ENCODE results near the gene CPSF2.

Gene CPSF2

DNA sequence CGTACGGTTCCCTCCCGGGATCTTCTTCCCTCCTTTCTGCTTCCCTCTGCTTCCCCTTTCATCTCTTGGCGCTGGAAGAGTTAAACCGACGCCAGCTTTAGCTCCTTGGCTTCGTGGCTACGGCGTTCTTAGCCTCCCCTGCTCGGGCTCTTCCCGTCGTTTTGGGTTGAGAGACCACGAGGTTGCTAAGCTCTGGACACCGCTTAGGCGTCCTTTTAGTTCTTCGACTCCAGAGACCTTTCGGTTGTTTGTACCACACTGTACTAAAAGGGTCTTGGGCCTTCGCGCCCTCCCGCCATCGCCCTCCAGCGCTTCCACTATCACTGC is 545 bp downstream of the CPSF2 start:
- Mint-ChIP-seq H3K9me3 (no peaks in the 10 kb centered on the region), H3K4me3 (peak overlapping the region; percentile 99), H3K27me3 (no peaks in the 10 kb centered on the region), H3K27ac (peak overlapping the region; percentile 99 to 100), H3K4me1 (ENCODE audit: low read depth in 2 of 2) (peaks cover 27 to 48% of the 10 kb centered on the region in 2 donors), H3K36me3 (ENCODE audit: insufficient read depth) (peaks cover 27% of the 10 kb centered on the region)
- DNase-seq (no peak), ATAC-seq (replicated peaks) (peak; percentile 2)

DNA sequence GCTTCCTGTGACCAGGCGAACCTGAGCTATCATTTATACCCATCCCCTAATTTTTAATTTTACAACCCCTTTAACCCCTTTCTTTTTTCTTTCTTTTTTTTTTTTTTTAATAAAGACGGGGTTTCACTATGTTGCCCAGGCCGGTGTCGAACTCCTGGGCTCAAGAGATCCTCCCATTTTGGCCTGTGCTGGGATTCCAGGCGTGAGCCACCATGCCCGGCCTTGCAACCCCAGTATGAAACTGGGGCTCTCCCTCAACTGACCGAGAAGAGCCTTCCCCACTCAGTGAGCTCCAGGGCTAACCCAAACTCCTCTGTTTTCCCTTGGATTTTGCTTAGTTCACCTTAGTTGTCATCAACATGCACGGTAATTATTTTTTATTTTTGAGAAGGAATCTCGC is 992 bp downstream of the CPSF2 start:
- peak overlapping the region; percentile 99 for H3K4me3 Mint-ChIP-seq
- H3K36me3 Mint-ChIP-seq (ENCODE audit: insufficient read depth): peaks cover 28% of the 10 kb centered on the region
- H3K9me3 Mint-ChIP-seq: no peaks in the 10 kb centered on the region
- H3K4me1 Mint-ChIP-seq (ENCODE audit: low read depth in 2 of 2): peaks cover 29 to 49% of the 10 kb centered on the region in 2 donors
- no peak for DNase-seq
- no peak for ATAC-seq (replicated peaks)
- H3K27me3 Mint-ChIP-seq: no peaks in the 10 kb centered on the region
- peak overlapping the region; percentile 99 to 100 for H3K27ac Mint-ChIP-seq

DNA sequence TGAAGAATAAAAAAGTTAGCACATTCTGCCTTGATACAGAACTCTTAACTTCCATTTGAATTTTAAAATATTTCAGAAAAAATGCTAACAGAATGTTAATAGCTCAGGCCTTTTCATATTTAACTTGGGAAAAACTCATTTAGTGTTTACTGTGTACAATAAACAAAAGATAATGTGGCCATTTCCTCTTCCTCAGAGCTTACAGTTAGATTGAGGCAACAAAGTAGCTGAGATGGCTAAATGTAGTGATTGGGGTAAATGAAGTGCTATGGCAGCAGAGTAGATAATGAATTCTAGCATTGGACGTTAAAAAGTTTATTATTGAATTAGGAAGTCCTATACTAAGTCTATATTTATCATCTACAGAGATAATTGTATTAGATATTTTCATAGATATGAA is 12.7 kb downstream of the CPSF2 start:
- H3K27ac Mint-ChIP-seq: no peak overlapping the region

GRCh38 chr14:92135269-92135668 is 13.5 kb downstream of the CPSF2 start:
- H3K36me3 Mint-ChIP-seq (ENCODE audit: insufficient read depth): peaks cover 78% of the 10 kb centered on the region
- no peaks in the 10 kb centered on the region for H3K9me3 Mint-ChIP-seq
- DNase-seq (no peak), ATAC-seq (replicated peaks) (peak; percentile 36)
- H3K4me1 Mint-ChIP-seq (ENCODE audit: low read depth in 2 of 2): peaks cover 0 to 5% of the 10 kb centered on the region in 2 donors
- no peaks in the 10 kb centered on the region for H3K27me3 Mint-ChIP-seq
- no peak overlapping the region for H3K4me3 Mint-ChIP-seq
- H3K27ac Mint-ChIP-seq: no peak overlapping the region

More for the DNA sequence above, 12.7 kb downstream of the CPSF2 start:
- Mint-ChIP-seq H3K9me3 (no peaks in the 10 kb centered on the region), H3K4me3 (no peak overlapping the region), H3K27me3 (no peaks in the 10 kb centered on the region), H3K4me1 (ENCODE audit: low read depth in 2 of 2) (peaks cover 4 to 5% of the 10 kb centered on the region in 2 donors), H3K36me3 (ENCODE audit: insufficient read depth) (peaks cover 76% of the 10 kb centered on the region)
- ATAC-seq (replicated peaks): no peak
- no peak for DNase-seq

DNA sequence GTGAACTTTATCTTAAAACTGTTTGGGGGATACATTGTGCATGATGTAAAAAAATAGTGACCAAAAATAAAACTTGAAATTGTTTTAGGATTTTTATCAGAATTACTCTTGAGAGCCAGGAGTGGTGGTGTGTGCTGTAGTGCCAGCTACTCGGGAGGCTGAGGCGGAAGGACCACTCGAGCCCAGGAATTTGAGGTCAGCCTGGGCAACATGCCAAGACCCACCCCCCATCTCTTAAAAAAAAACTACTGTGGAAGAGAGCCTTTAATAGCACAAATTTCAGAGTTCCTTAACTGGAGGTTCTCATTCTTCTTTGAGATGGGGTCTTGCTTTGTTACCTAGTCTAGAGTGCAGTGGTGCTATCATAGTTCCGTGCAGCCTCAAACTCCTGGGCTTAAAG is 21.5 kb downstream of the CPSF2 start:
- H3K27me3 Mint-ChIP-seq: no peaks in the 10 kb centered on the region
- H3K36me3 Mint-ChIP-seq (ENCODE audit: insufficient read depth): peaks cover 74% of the 10 kb centered on the region
- DNase-seq (no peak), ATAC-seq (replicated peaks) (no peak)
- no peak overlapping the region for H3K27ac Mint-ChIP-seq
- H3K9me3 Mint-ChIP-seq: no peaks in the 10 kb centered on the region
- H3K4me3 Mint-ChIP-seq: no peak overlapping the region
- peaks cover 10 to 21% of the 10 kb centered on the region in 2 donors for H3K4me1 Mint-ChIP-seq (ENCODE audit: low read depth in 2 of 2)

DNA sequence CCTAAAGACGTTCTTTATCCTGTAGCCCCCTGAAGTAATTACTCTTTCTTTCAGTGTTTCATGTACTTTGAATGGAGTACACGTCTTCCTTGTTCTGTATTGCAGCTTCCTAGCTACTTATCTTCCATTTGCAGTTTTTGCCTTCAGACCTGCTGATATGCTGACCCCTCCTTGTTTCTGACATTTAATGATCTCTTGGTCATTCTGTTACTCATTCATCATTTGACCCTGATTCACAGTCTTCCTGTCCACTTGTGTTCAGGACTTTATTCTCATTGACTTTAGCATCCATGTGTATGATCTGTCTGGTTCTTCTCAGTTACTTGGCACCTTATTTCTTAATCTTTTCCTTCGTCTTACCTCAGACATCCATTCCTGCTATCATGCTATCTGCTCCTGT is 22.2 kb downstream of the CPSF2 start:
- peaks cover 10 to 21% of the 10 kb centered on the region in 2 donors for H3K4me1 Mint-ChIP-seq (ENCODE audit: low read depth in 2 of 2)
- H3K27ac Mint-ChIP-seq: no peak overlapping the region
- ATAC-seq (replicated peaks) (no peak), DNase-seq (no peak)
- H3K9me3 Mint-ChIP-seq: no peaks in the 10 kb centered on the region
- peaks cover 71% of the 10 kb centered on the region for H3K36me3 Mint-ChIP-seq (ENCODE audit: insufficient read depth)
- H3K27me3 Mint-ChIP-seq: no peaks in the 10 kb centered on the region
- H3K4me3 Mint-ChIP-seq: no peak overlapping the region

DNA sequence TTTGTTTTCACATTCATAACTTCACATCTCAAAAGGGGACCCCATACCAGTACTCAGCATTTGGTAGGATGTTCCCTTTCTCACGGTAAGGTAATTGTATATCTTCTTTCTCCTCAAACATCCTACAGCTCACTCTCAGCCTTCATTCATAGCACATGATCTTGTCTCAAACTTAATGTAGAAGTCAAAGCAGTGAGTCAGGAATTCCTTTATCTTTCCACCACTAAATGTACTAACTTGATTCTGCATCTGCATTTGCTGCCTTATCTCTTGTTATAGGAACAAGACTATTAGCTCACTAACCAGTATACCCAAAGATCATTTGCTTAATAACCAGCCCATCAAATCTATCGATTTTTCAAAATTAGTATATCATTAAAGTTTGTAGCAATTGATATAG is 22.9 kb downstream of the CPSF2 start:
- Mint-ChIP-seq H3K9me3 (no peaks in the 10 kb centered on the region), H3K27ac (no peak overlapping the region), H3K27me3 (no peaks in the 10 kb centered on the region), H3K36me3 (ENCODE audit: insufficient read depth) (peaks cover 71% of the 10 kb centered on the region), H3K4me3 (no peak overlapping the region), H3K4me1 (ENCODE audit: low read depth in 2 of 2) (peaks cover 10 to 21% of the 10 kb centered on the region in 2 donors)
- DNase-seq (no peak), ATAC-seq (replicated peaks) (no peak)

GRCh38 chr14:92153581-92153980 is 31.8 kb downstream of the CPSF2 start:
- no peak overlapping the region for H3K4me3 Mint-ChIP-seq
- no peaks in the 10 kb centered on the region for H3K9me3 Mint-ChIP-seq
- ATAC-seq (replicated peaks) (no peak), DNase-seq (no peak)
- peak overlapping the region; percentile 23 to 31 for H3K27ac Mint-ChIP-seq
- H3K36me3 Mint-ChIP-seq (ENCODE audit: insufficient read depth): peaks cover 79% of the 10 kb centered on the region
- no peaks in the 10 kb centered on the region for H3K27me3 Mint-ChIP-seq
- H3K4me1 Mint-ChIP-seq (ENCODE audit: low read depth in 2 of 2): peaks cover 0 to 3% of the 10 kb centered on the region in 2 donors

GRCh38 chr14:92154283-92154942 is 32.6 kb downstream of the CPSF2 start:
- no peak overlapping the region for H3K4me3 Mint-ChIP-seq
- no peaks in the 10 kb centered on the region for H3K9me3 Mint-ChIP-seq
- DNase-seq: no peak
- H3K27me3 Mint-ChIP-seq: no peaks in the 10 kb centered on the region
- H3K36me3 Mint-ChIP-seq (ENCODE audit: insufficient read depth): peaks cover 79% of the 10 kb centered on the region
- ATAC-seq (replicated peaks): no peak
- peaks cover 0 to 3% of the 10 kb centered on the region in 2 donors for H3K4me1 Mint-ChIP-seq (ENCODE audit: low read depth in 2 of 2)
- peak overlapping the region; percentile 23 to 78 for H3K27ac Mint-ChIP-seq

DNA sequence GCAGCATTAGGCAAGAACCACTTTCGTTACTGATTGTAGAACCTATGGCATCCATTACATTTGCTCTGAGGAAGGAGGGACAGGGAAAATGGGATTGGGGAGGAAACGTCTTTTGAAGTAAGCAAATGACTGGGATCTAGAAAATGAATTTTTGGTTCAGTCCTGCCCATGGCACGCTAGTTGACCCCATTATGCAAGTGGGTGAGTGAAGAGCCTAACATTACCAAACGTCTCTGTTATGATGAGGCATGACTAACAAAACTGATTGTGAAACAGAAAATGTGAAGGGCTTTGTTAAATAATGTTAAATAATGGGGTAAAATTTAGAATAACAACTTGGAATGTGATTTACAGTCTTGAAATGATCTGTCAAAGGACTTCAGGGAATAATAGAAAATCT is 38.9 kb downstream of the CPSF2 start:
- Mint-ChIP-seq H3K36me3 (ENCODE audit: insufficient read depth) (peaks cover 85% of the 10 kb centered on the region), H3K27ac (peak overlapping the region in 1 of 2 donors; percentile 71), H3K27me3 (no peaks in the 10 kb centered on the region), H3K9me3 (peaks cover 0 to 2% of the 10 kb centered on the region in 2 donors), H3K4me3 (no peak overlapping the region), H3K4me1 (ENCODE audit: low read depth in 2 of 2) (peaks cover 0 to 4% of the 10 kb centered on the region in 2 donors)
- DNase-seq (no peak), ATAC-seq (replicated peaks) (no peak)

DNA sequence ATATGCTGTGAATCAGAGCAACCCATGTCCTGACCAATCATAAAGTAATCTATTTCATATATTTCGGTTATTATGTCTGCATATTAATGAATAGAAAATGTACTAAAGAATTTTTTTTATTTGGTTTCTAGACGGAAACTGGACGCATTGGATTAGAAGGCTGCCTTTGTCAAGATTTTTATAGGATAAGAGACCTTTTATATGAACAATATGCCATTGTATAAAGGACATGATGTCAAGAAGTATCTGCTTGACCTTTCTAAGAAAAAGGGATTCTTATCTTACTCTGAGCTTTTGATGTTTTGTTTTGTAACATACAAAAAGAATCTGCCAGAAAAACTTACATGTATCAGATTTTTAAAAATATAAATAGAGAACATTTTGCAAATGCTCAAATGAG is 39.8 kb downstream of the CPSF2 start:
- Mint-ChIP-seq H3K27me3 (no peaks in the 10 kb centered on the region), H3K27ac (no peak overlapping the region), H3K9me3 (peaks cover 0 to 2% of the 10 kb centered on the region in 2 donors), H3K4me3 (no peak overlapping the region), H3K4me1 (ENCODE audit: low read depth in 2 of 2) (peaks cover 0 to 4% of the 10 kb centered on the region in 2 donors), H3K36me3 (ENCODE audit: insufficient read depth) (peaks cover 78% of the 10 kb centered on the region)
- DNase-seq (no peak), ATAC-seq (replicated peaks) (no peak)

DNA sequence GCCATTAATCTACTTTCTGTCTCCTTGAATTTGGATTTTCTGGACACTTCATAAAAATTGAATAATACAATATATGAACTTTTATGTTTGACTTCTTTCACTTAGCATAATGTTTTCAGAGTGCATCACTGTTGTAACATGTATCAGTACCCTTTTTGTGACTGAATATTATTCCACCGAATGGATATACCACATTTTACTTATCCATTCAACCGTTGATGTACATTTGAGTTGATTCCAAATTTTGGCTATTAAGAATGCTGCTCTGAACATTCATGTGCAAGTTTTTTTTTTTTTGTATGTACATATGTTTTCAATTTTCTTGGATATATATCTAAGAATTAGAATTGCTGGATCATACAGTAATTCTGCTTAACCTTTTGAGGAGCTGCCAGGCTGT is 43.2 kb downstream of the CPSF2 start:
- no peak for ATAC-seq (replicated peaks)

DNA sequence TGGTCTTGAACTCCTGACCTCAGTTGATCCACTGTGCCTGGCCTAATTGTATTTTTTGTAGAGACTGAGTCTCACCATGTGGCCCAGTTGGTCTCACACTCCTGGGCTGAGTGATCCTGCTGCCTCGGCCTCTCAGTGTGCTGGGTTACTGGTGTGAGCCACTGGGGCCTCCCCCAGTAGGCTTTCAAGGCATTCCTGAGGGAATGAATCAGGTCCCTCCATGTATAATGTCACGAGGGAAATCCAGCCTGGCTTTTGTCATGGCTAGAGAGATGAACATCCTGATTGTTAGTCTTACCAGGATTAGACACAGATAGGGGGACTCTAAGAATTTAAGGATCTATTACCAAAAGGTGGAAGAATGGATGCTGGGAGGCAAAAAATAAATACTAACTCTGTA is 51.9 kb downstream of the CPSF2 start:
- DNase-seq: no peak
- no peaks in the 10 kb centered on the region for H3K4me1 Mint-ChIP-seq (ENCODE audit: low read depth in 2 of 2)
- H3K4me3 Mint-ChIP-seq: no peak overlapping the region
- no peaks in the 10 kb centered on the region for H3K27me3 Mint-ChIP-seq
- H3K9me3 Mint-ChIP-seq: no peaks in the 10 kb centered on the region
- H3K27ac Mint-ChIP-seq: no peak overlapping the region
- ATAC-seq (replicated peaks): no peak
- H3K36me3 Mint-ChIP-seq (ENCODE audit: insufficient read depth): no peaks in the 10 kb centered on the region

More for the DNA sequence above, 43.2 kb downstream of the CPSF2 start:
- Mint-ChIP-seq H3K4me3 (no peak overlapping the region), H3K36me3 (ENCODE audit: insufficient read depth) (peaks cover 53% of the 10 kb centered on the region), H3K9me3 (peaks cover 0 to 2% of the 10 kb centered on the region in 2 donors), H3K27me3 (no peaks in the 10 kb centered on the region), H3K27ac (no peak overlapping the region), H3K4me1 (ENCODE audit: low read depth in 2 of 2) (peaks cover 0 to 4% of the 10 kb centered on the region in 2 donors)
- DNase-seq: no peak

- Mint-ChIP-seq H3K36me3 (ENCODE audit: insufficient read depth) (no peaks in the 10 kb centered on the region), H3K4me3 (no peak overlapping the region), H3K4me1 (ENCODE audit: low read depth in 2 of 2) (peaks cover 0 to 3% of the 10 kb centered on the region in 2 donors), H3K9me3 (no peaks in the 10 kb centered on the region), H3K27ac (no peak overlapping the region), H3K27me3 (no peaks in the 10 kb centered on the region)
- DNase-seq (no peak), ATAC-seq (replicated peaks) (no peak)
Measured at GRCh38 chr14:92175811-92176210, 54.0 kb downstream of the CPSF2 start.
